T-cell (primary cell): ENCODE data around the gene C1orf146. TPM values are rescaled to one million over a fixed set of nuclear protein-coding genes. Genes with fewer than 3 reads are reported as not detected.

Experiments
- total RNA-seq, 35 experiments: library from RNA in 6 of 35; stranded (reverse) in 6 of 35; fragments of 120-200 nt in 1 of 35; gene quantifications; one replicate each; pipeline versions ENCODE4 v1.2.1 to v1.2.4 and lab custom pipeline; 2013 to 2026

Gene C1orf146
- total RNA-seq, 5 donors from 2014 or later (not counting 1 experiment from before 2014, with no cell fraction given), result not detected

Other genes starting within 250 kb of the C1orf146 start
- under 1 TPM in 3 of 5 donors, not detected in 2; 0.26 to 0.95 (median 0.33) TPM for gene EPHX4, start 187.9 kb upstream of the C1orf146 start, total RNA-seq
- not detected for gene SETSIP, start 142.5 kb upstream of the C1orf146 start, total RNA-seq
- gene BTBD8, start 137.6 kb upstream of the C1orf146 start, total RNA-seq, result 1 to 10 TPM; 3.9 to 6.2 (median 5.3) TPM
- gene GLMN, start 81.1 kb downstream of the C1orf146 start, total RNA-seq, result 10 to 100 TPM in 4 of 5 donors, 1 to 10 TPM in 1; 9.8 to 15.0 (median 11.1) TPM
- gene RPAP2, start 81.1 kb downstream of the C1orf146 start, total RNA-seq, result 10 to 100 TPM; 24.7 to 31.7 (median 29.9) TPM